K562 (cell line): ENCODE measurements around the gene SFN. TPM values are rescaled to one million over a fixed set of nuclear protein-coding genes. Genes with fewer than 3 reads are reported as not detected.

Source experiments
- COPS2 ChIP-seq: fragments of 450-650 bp; conservative IDR thresholded peaks from 2 replicates; pipeline ENCODE4 v1.6.1; 2016; ENCODE audit warnings: mild to moderate bottlenecking, moderate library complexity
- ESRRB ChIP-seq: fragments of 250-450 bp; sonication (Bioruptor Pico); IDR thresholded peaks from 2 replicates; pipeline ENCODE4 v1.5.0; 2020; ENCODE audit warnings: mild to moderate bottlenecking, moderate library complexity, borderline replicate concordance
- GTF2A2 ChIP-seq: IDR thresholded peaks from 2 replicates; pipeline ENCODE4 v1.6.1; 2016; ENCODE audit warnings: mild to moderate bottlenecking, missing genetic modification characterization, missing compliant biosample characterization
- PYGO2 ChIP-seq: fragments of 450-650 bp; IDR thresholded peaks from 2 replicates; pipeline ENCODE4 v1.6.1; 2016; ENCODE audit warnings: mild to moderate bottlenecking, missing genetic modification characterization, moderate library complexity, missing compliant biosample characterization
- RNF2 ChIP-seq: sonication (generic); IDR thresholded peaks from 2 replicates; pipeline ENCODE4 v1.6.1; 2016
- ZNF197 ChIP-seq: fragments of 200-800 bp; sonication (Bioruptor generic); IDR thresholded peaks from 2 replicates; pipeline ENCODE4 v1.6.1; 2016; ENCODE audit warnings: low read depth, missing genetic modification characterization, missing compliant biosample characterization
- polyA plus RNA-seq, 8 experiments: library from polyadenylated mRNA; depleted of rRNA in 4 of 8; stranded (reverse) in 5 of 8; unstranded in 3 of 8; fragments of >200 nt; fragmentation: Nextera tagmentation in 2 of 8; fragmentation: Illumina TruSeq in 1 of 8; extraction: Ambion mirVana in 2 of 8; extraction: Trizol in 1 of 8; gene quantifications; 2 replicates each; pipeline versions ENCODE4 v1.2.1 to v1.2.3, GENCODE V29; 2011 to 2014; ENCODE audit warnings: inconsistent platforms in 1 of 8, missing spikeins in 1 of 8
- total RNA-seq, 7 experiments: library from RNA; depleted of rRNA in 6 of 7; stranded (reverse); fragments of >200 nt in 6 of 7; fragmentation: Illumina TruSeq in 2 of 7; extraction: Trizol in 2 of 7; gene quantifications; 2 replicates each; pipeline versions ENCODE4 v1.2.1 to v1.2.3, GENCODE V29; 2011 to 2021; ENCODE audit warnings: low replicate concordance in 1 of 7
- TF ChIP-seq, protein P1 (sequence below): sonication (generic); formaldehyde crosslinking; IDR thresholded peaks from 2 replicates; pipeline ENCODE4 v1.8.1; 2023; ENCODE audit warnings: missing genetic modification reagents, mild to moderate bottlenecking, borderline replicate concordance
- TF ChIP-seq, protein P2 (sequence below): fragments of 450-650 bp; IDR thresholded peaks from 2 replicates; pipeline ENCODE4 v1.6.1; 2016; ENCODE audit warnings: antibody characterized with exemption
- TF ChIP-seq, protein P3 (sequence below): fragments of 450-650 bp; IDR thresholded peaks from 2 replicates; pipeline ENCODE4 v1.6.1; 2016; ENCODE audit warnings: low read depth
- TF ChIP-seq, protein P4 (sequence below): IDR thresholded peaks from 2 replicates; pipeline ENCODE4 v1.6.1; 2012; ENCODE audit warnings: low read depth, low read length, improper control_type of control experiment, borderline replicate concordance

Gene SFN
- total and polyA plus RNA-seq, 9 of the 15 experiments (the other 6 are each of a cell fraction or from before 2014, with no cell fraction given) = 0.10 to 3.8 (median 2.0) TPM

DNA sequence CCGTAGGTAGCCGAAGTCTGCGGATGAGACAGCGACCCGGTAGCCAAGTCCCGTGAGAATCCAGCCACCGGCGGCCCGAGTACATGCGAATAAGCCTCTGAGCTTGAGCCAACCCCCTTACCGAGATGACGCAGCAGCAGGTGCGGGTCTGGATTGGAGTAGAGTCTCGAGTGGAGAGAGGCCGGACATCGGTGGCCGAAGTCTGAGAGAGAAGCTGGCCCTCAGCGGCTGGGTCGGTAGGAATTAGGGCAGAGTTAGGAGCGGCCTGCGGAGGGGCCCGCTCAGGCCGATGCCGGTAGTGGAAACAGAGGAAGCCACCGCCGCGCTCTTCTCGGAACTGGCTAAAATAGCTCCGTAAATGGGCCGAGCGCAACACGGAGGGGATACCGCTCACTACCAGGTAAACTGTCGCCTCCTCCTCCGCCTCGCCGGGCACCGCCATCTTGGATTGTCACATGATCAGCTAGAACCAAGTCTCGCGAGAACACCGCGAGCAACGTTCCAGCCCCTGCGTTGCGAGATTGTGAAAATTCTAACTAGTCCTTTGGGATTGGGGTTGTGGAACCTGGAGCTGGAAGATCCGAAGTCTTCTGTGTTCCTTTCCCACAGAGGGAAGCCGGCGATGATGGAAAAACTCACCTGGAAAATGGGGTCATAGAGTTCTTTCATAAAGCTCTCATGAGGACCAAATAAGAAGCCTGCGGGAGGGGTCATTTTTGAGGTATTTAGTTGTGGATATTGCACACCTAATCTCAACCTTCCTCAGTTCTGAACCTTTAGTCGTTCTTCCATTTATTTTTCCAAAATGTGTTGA, 37.3 kb downstream of the SFN start, which contains the start of gene GPATCH3 (continued):
- TF ChIP-seq, protein P1, sequence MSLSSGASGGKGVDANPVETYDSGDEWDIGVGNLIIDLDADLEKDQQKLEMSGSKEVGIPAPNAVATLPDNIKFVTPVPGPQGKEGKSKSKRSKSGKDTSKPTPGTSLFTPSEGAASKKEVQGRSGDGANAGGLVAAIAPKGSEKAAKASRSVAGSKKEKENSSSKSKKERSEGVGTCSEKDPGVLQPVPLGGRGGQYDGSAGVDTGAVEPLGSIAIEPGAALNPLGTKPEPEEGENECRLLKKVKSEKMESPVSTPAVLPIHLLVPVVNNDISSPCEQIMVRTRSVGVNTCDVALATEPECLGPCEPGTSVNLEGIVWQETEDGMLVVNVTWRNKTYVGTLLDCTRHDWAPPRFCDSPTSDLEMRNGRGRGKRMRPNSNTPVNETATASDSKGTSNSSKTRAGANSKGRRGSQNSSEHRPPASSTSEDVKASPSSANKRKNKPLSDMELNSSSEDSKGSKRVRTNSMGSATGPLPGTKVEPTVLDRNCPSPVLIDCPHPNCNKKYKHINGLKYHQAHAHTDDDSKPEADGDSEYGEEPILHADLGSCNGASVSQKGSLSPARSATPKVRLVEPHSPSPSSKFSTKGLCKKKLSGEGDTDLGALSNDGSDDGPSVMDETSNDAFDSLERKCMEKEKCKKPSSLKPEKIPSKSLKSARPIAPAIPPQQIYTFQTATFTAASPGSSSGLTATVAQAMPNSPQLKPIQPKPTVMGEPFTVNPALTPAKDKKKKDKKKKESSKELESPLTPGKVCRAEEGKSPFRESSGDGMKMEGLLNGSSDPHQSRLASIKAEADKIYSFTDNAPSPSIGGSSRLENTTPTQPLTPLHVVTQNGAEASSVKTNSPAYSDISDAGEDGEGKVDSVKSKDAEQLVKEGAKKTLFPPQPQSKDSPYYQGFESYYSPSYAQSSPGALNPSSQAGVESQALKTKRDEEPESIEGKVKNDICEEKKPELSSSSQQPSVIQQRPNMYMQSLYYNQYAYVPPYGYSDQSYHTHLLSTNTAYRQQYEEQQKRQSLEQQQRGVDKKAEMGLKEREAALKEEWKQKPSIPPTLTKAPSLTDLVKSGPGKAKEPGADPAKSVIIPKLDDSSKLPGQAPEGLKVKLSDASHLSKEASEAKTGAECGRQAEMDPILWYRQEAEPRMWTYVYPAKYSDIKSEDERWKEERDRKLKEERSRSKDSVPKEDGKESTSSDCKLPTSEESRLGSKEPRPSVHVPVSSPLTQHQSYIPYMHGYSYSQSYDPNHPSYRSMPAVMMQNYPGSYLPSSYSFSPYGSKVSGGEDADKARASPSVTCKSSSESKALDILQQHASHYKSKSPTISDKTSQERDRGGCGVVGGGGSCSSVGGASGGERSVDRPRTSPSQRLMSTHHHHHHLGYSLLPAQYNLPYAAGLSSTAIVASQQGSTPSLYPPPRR (CRISPR knock-in tag) = peak; percentile 69; the same call in 1 of the 2 replicates
- TF ChIP-seq, protein P2, sequence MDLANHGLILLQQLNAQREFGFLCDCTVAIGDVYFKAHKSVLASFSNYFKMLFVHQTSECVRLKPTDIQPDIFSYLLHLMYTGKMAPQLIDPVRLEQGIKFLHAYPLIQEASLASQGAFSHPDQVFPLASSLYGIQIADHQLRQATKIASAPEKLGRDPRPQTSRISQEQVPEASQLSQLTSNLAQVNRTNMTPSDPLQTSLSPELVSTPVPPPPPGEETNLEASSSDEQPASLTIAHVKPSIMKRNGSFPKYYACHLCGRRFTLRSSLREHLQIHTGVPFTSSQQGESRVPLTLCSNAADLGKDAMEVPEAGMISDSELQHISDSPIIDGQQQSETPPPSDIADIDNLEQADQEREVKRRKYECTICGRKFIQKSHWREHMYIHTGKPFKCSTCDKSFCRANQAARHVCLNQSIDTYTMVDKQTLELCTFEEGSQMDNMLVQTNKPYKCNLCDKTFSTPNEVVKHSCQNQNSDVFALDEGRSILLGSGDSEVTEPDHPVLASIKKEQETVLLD = no peak
- TF ChIP-seq RNF2 (peak; percentile 75), GTF2A2 (tag) (peak; percentile 17; the same call in 1 of the 2 replicates), ZNF197 (no peak), COPS2 (no peak), ESRRB (no peak), PYGO2 (tag) (no peak)
- TF ChIP-seq, protein P3, sequence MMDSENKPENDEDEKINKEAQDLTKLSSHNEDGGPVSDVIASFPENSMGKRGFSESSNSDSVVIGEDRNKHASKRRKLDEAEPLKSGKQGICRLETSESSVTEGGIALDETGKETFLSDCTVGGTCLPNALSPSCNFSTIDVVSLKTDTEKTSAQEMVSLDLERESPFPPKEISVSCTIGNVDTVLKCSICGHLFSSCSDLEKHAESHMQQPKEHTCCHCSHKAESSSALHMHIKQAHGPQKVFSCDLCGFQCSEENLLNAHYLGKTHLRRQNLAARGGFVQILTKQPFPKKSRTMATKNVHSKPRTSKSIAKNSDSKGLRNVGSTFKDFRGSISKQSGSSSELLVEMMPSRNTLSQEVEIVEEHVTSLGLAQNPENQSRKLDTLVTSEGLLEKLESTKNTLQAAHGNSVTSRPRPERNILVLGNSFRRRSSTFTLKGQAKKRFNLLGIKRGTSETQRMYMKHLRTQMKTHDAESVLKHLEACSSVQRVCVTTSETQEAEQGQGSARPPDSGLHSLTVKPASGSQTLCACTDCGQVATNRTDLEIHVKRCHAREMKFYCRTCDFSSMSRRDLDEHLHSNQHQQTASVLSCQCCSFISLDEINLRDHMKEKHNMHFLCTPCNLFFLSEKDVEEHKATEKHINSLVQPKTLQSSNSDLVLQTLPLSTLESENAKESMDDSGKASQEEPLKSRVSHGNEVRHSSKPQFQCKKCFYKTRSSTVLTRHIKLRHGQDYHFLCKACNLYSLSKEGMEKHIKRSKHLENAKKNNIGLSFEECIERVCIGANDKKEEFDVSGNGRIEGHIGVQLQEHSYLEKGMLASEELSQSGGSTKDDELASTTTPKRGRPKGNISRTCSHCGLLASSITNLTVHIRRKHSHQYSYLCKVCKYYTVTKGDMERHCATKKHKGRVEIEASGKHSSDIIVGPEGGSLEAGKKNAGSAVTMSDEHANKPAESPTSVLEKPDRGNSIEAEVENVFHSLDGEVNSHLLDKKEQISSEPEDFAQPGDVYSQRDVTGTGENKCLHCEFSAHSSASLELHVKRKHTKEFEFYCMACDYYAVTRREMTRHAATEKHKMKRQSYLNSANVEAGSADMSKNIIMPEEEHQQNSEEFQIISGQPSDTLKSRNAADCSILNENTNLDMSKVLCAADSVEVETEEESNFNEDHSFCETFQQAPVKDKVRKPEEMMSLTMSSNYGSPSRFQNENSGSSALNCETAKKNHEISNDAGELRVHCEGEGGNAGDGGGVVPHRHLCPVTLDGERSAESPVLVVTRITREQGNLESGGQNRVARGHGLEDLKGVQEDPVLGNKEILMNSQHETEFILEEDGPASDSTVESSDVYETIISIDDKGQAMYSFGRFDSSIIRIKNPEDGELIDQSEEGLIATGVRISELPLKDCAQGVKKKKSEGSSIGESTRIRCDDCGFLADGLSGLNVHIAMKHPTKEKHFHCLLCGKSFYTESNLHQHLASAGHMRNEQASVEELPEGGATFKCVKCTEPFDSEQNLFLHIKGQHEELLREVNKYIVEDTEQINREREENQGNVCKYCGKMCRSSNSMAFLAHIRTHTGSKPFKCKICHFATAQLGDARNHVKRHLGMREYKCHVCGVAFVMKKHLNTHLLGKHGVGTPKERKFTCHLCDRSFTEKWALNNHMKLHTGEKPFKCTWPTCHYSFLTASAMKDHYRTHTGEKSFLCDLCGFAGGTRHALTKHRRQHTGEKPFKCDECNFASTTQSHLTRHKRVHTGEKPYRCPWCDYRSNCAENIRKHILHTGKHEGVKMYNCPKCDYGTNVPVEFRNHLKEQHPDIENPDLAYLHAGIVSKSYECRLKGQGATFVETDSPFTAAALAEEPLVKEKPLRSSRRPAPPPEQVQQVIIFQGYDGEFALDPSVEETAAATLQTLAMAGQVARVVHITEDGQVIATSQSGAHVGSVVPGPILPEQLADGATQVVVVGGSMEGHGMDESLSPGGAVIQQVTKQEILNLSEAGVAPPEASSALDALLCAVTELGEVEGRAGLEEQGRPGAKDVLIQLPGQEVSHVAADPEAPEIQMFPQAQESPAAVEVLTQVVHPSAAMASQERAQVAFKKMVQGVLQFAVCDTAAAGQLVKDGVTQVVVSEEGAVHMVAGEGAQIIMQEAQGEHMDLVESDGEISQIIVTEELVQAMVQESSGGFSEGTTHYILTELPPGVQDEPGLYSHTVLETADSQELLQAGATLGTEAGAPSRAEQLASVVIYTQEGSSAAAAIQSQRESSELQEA = no peak
- TF ChIP-seq, protein P4, sequence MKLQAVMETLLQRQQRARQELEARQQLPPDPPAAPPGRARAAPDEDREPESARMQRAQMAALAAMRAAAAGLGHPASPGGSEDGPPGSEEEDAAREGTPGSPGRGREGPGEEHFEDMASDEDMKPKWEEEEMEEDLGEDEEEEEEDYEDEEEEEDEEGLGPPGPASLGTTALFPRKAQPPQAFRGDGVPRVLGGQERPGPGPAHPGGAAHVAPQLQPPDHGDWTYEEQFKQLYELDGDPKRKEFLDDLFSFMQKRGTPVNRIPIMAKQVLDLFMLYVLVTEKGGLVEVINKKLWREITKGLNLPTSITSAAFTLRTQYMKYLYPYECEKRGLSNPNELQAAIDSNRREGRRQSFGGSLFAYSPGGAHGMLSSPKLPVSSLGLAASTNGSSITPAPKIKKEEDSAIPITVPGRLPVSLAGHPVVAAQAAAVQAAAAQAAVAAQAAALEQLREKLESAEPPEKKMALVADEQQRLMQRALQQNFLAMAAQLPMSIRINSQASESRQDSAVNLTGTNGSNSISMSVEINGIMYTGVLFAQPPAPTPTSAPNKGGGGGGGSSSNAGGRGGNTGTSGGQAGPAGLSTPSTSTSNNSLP = no peak
